ENCODE measurements around the gene GXYLT1.
"Not testable (repeated sequence)": the region's sequence is repeated elsewhere in the genome, so short reads cannot be mapped to it uniquely, and the experiment has no call there.

GXYLT1 gene, protein sequence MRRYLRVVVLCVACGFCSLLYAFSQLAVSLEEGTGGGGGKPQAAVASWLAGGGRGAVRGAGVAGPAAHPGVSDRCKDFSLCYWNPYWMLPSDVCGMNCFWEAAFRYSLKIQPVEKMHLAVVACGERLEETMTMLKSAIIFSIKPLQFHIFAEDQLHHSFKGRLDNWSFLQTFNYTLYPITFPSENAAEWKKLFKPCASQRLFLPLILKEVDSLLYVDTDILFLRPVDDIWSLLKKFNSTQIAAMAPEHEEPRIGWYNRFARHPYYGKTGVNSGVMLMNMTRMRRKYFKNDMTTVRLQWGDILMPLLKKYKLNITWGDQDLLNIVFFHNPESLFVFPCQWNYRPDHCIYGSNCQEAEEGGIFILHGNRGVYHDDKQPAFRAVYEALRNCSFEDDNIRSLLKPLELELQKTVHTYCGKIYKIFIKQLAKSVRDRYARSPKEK

DNA sequence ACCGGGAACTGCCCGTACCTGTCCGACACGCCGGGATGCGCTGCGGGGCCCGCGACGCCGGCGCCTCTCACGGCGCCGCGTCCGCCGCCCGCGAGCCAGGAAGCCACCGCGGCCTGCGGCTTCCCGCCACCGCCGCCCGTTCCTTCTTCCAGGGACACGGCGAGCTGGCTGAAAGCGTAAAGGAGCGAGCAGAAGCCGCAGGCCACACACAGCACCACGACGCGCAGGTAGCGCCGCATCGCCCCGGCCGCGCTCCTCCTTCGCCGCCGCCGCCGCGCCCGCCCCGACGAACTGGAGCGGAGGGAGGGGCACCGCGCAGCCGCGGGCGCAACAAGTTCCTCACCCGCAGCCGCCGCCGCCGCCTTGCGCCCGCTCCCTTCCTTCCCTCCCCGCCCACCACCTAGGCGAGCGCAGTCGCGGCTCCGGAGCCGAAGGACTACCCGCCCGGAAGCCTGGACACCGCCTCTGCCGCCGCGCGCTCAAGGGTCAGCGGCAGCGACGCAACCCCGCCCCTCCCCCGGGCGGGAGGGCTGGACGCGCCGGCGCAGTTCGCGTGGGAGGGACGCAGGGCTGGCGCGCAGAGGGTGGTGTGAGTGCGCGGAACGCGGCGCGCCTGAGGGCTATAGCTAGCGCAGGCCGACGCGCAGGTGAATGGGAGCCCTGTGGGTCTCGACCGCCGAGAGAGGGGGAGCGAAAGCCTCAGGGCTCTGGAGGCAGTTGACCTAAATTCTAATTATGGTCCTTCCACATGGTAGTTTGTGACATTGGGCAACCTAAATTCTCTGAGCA, at the start of gene GXYLT1:
Gene GXYLT1 (minus strand): TSS at position 467 of the 789 bp plus-strand sequence. CDS start 228 bp downstream, at position 239.
- peak; percentile 79 for DNase-seq

DNA sequence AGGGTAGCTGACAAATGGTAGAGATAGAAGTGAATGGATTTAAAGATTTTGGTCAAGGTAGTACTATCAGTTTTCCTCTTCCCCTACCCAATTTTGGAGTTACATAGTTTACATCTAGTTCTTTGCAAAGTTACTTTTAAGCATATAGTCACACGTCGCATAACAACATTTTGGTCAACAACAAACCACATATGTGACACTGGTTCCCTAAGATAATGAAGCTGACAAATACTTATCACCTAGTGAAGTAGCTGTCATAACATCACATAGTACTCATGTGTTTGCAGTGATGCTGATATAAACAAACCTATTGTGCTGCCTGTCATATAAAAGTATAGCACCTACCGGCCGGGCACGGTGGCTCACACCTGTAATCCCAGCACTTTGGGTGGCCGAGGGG, 48.0 kb upstream of the GXYLT1 start:
- DNase-seq, result no peak

DNA sequence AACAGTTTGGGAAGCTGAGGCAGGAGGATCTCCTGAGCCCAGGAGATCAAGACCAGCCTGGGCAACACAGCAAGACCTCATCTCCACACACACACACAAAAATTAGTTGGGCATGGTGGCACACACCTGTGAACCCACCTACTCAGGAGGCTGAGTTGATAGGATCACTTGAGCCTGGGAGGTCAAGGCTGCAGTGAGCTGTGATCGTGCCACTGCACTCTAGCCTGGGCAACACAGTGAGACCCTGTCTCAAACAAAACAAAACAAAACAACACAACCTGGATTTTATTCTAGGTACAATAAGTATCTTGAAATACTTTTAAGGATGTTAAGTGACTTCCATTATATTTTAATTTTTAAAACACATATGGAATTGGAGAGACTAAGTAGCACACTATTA, 47.6 kb upstream of the GXYLT1 start:
- DNase-seq, result no peak

DNA sequence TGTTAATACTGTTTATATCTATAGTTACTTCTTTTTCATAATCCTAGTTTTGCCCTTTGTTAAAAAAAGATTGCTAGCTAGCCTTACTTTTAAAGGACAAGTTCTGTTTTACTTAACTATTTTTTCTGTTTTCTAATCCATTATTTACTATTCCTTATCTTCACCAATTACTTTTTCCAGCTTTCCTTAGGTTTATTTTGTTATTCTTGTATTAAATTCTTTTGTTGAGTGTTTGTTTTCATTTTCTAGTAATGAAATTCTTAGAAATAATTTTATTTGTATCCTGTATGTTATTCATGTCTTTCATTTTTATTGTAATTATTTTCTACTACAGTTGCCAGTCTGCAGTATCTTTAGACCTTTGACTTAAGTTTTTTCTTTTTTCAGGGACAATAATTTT, 45.7 kb upstream of the GXYLT1 start:
- DNase-seq, result no peak

DNA sequence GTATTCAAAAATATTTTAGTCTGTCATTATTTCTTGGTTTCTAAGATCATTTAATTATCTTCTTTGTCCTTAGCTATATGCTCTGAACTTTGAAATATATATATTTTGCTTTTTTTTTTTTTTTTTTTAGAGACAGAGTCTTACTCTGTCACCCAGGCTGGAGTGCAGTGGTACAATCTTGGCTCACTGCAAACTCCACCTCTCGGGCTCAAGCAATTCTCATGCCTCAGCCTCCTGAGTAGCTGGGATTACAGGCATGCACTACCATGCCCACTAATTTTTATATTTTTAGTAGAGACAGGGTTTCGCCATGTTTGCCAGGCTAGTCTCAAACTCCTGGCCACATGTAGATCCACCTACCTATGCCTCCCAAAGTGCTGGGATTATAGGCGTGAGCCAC, 43.6 kb upstream of the GXYLT1 start:
- not testable (repeated sequence) for DNase-seq

DNA sequence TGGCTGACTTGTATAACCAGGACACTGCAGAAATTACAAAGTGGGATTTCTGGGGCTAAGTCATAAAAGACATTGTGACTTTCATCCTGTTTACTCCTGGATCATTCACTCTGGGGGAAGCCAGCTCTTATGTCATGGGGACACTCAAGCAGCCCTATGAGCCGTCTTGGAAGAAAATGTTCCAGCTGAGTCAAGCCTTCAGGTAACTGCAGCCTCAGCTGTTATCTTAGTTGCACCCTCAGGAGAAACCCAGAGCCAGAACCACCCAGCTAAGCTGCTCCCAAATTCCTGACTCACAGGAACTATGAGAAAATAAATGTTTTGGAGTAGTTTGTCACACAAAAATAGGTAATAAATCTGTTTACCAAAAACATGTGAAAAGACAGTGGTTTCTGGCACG, 43.1 kb upstream of the GXYLT1 start:
- DNase-seq, result no peak

DNA sequence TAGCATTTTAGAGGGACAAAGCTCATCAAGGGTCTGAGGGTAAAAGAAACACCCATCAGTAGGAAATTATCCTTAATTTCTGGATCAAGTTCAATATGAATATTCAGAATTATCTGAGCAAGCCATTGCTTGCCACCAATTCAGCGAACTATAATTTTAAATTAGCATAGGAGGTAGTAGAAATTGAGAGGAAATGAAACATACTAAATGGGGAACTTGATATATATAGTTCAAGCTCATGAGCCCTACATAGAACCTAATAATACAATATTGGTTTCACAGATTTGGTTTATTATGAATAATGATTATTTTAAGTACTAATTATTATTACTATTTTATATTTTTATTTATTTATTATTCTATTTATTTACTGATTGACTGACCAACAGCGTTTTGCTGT, 42.1 kb upstream of the GXYLT1 start:
- DNase-seq, result no peak

DNA sequence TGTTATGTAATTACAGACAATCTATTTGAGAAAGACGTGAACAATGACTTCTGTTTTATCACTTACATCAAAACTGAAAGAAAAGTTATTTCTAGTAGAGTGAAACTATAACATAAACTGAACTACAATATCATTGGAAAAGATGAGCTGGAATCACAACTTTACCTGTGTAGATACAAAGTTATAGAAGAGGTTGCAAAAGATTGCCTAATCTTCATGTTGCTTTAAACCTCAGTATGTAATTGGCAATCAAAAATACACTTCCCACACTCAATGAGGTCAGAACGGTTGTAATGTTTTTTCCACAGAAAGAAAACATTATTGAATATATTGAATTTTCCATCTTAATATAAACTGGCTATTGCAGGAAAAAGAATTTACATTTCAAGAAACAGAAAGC, 37.7 kb upstream of the GXYLT1 start:
- no peak for DNase-seq

DNA sequence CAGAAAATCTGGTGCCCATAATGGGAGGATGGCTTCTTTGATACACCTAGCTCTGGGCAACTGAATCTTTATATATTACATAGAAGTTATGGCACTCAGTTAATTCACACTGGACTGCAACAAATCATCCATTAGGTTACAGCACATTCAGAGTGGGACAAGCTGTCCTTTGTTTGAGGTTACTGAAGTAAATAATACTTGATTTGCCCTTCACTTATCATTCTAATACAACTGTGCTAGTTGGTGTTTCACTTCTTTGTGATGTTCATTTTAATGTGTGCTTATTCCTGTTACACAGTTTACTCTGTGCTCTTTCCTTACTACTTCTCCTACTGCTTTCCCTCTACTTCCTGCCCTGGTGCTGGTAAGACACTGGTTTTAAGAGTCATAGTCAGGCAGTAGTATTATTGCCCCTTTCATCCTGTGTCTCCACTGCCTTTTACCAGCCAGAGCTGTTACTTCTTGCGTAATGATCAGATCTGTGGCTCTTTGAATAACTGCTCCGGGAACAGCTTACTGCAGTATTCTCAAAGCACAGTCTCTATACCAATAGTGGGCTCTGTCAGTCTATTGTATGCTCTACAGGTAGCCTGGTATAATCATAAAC, 36.4 kb upstream of the GXYLT1 start:
- no peak for DNase-seq

DNA sequence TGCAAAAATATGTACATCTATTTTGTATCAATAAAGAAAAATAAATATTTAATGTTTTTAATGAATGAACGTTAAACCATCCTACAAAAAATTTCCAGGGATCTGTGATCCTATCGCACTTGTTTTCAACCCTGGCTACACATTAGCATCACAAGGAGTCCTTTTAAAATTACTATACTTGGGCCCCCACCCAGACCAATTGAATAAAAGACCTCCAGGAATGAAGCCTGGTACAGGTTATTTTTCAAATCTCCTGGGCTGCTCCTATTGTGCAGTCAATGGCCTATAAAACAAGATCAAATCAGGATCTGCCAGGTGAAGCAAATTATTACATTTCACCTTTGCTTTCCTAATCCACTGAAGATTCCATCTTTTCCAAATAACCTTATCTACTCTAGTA, 33.4 kb upstream of the GXYLT1 start:
- DNase-seq, result no peak

DNA sequence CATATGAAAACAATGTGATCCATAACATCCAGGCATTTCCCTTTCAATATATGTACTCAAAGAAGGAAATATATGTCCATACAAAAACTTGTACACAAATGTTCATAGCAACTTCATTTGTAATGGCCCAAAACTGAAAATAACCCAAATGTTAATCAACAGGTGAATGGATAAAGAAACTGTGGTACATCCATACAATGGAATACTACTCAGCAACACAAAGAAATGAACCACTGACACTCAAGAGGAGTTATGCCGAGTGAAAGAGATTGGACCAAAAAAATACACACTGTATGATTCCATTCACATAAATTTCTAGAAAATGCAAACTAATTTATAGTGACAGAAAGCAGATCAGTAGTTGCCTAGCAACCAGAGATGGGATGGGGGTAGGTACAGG, 30.3 kb upstream of the GXYLT1 start:
- no peak for DNase-seq

DNA sequence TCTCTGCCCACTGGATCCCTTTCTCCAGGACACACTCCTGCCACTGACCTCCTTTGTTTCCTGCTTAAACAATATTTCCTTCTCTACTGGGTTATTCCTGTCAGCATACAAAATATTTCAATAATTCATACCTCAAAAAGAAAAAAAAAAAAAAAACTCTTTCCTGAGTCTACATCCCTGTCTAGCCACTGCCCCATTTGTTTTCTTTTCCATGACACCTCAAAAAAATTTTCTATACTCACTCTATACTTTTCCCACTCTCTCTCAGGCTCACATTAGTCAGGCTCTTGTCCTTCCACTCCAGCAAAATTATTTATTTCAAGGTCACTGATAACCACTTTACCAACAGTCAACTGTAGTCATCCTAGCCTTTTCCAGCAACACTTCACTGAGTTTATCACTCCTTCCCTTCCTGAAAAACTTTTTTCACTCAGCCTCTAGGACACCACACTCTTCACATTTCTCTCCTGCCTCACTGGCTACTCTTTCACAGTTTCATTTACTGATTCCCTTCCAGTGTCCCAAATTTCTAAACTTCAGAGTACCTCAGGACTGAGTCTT, 29.4 kb upstream of the GXYLT1 start:
- DNase-seq, result no peak

DNA sequence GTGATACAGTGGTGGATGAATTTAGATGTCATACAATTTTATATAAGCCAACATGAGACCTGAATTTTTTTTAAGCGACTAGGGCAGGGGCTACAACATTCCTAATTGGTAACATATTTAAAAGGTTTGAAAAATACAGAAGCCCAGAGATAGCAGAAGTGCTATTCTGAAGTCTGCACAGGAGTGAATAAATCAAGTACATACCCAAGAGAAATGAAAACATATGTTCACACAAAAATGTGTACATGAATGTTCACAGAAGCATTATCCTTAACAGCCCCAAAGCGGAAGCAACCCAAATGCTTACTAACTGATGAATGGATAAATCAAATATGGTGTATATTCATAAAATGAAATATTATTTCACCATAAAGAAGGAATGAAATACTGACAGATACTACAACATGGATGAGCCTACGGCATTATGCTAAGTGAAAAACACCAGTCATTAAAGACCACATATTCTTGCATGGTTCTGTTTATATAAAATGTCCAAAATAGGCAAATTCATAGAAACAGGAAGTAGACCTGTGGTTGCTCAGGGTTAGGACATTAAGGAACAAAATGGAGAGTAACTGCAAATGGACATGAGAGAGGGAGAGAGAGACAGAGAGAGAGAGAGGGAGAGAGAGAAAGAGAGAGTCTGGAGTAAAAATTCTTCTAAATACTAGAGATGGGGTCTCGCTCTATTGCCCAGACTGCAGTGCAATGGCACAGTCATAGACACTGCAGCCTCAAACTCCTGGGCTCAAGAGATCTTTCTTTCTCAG, 28.0 kb upstream of the GXYLT1 start:
- no peak for DNase-seq

DNA sequence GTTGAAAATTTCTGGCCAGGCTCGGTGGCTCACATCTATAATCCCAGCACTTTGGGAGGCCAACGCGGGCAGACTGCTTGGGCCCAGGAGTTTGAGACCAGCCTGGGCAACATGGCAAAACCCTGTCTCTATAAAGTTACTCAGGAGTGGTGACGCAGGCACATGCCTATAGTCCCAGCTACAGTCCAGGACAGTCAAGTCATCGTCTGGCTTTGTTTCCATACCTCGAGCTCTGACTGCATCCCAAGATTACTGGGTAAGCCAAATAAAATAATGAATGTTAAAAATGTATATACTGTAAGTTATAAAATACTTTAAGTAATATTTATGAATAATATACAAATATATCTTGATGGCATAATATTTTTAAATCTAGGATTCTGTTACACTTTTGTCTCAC, 23.0 kb upstream of the GXYLT1 start:
- no peak for DNase-seq

DNA sequence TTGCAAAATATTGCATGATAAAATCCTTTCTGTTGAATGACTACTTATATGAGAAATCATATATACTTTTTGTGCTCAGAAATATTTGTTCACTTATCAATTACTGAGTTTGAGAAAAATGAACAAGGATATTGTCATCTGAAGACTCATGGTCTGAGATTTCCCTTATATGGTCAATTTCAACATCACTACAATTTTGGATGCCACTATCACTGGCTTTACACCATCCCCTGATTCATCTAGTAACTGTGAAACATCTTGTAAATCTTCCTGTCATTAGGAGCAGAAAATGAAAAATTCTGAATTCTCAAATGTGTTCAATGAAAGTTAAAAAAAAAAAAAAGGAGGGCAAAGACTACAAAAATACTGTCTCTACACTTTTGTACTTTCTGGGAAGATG, 21.8 kb upstream of the GXYLT1 start:
- no peak for DNase-seq

DNA sequence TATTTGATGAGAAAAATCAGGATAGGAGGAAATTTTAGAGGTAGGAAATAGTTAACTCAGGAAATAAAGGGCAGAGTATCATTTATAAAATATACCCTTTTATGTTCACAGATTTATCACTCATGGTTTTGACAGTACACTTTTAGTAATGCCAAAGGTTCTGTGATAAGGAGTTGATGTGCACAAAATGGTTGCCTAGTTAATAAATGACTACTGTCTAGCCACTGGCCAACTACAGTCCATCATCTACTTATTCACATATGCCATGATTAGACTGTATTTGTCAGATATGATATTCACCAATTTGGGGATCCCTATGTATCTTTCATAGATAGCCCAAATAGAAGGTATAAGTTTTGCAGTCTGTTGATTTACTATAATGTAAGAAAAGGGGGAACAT, 19.2 kb upstream of the GXYLT1 start:
- DNase-seq, result no peak

DNA sequence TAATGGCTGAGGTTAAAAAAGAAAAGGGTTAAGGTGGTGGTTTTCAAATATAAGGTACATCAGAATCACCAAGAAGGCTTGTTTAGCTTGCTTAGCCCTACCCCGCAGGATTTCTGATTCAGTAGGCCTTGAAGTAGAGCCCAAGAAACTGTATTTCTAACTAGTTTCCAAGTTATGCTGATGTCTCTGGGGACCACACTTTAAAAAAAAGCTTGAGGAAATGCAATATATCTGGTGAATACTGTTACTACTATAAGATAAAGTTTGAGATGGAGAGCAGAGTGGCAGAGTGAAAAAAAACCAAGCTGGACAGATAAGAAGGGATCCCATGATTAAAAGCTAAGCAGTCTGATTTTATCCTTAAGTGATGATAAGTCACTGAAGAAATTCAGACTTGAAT, 18.3 kb upstream of the GXYLT1 start:
- no peak for DNase-seq

DNA sequence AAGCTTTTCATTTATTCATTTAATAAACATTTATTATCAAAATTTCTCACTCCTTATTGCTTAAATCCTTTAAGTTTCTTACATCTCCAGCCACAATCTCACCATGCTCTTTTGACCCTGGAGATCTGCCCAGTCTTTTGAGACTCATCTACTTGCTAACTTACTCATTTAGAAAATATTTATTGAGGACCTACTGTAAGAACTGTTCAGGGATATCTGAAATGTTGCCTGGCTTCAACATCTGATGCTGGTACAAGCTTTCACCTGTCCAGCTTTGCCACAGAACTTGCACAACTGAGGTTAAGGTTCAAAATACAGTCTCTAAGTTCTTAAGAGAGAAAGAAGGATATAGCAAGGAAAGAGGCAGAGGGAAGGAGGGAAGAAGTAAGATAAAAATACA, 17.5 kb upstream of the GXYLT1 start:
- no peak for DNase-seq

DNA sequence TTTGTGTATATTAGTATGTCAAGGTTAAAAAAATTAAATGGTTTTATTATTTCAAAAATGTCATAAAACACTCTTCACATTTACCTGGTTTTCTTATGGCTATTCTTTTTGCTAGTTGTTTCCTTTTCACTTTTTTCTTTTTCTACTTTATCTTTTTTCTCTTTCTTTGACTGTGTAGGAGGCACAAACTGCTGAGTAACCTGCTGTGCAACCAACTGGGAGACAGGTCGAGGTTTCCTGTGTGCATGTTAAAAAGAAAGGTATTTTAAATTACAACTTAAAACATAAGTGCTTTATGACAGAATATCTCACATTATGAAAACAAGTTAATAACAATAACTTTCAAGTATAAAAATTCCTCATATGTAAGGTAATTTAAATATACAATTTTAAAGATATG, 16.9 kb upstream of the GXYLT1 start:
- no peak for DNase-seq

DNA sequence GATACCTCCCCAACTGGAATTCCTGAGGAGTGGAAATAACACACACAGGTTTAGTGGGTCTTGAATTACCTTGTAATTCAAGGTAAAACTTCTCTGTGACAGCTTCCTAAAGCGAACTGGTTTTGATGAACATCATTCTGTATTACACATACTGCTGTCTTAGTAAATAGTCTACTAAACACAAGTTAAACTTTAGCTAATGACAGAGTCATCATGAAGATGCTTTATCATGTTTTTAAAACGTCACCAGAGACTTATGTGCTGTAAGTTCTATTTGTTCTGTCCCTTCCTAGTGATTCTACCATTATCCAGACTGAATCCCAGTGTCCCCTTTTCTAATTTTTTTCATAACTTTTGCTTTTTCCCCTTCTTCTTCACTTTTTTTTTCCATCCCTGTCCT, 11.6 kb upstream of the GXYLT1 start:
- no peak for DNase-seq

DNA sequence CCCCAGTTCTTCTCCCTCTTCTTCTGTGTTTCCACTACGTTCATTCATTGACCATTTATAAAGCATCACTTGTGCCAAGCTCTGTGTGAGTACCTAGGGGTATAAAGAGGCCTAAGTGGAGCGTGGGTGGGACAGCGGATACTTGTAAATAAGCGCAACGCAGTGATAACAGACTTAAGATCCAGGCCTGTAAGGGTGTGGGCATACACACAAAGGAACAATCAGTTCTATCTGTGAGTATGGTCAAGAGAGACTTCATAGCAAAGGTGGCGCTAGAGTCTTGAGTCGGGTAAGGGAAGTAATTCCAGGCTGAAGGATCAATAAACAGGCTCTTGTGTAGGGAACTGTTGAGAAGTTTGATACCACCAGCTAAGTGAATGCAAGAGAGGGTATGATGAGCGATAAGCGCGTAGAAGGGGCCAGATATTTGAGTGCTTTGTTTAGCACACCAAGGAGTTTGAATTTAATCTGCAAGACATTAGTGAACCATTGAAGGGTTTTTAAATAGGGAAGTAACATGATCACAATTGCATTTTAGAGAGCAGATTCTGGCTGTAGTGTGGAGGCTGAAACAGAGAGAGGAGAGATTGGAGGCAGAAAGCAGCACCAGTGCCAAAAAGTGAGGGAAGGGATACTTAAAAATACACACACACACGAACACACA, 1.0 kb upstream of the GXYLT1 start:
- DNase-seq, result no peak

DNA sequence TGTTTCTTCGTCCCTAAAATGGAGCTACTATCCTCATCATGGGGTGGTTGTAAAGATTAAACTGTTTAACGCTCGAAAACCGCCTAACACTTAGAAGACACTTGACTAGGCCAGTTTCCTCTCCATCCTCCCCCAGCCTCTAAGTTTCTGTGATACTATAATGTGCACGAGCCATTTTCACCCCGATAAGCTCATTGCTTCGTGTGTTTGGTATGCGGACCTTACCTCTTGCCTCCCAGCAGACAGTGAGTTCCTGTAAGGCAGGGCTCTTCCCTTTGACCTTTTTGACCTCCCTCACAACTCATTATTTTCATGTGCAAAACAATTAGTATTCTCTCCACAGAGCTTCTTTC, 499 bp upstream of the GXYLT1 start:
- DNase-seq, result no peak

DNA sequence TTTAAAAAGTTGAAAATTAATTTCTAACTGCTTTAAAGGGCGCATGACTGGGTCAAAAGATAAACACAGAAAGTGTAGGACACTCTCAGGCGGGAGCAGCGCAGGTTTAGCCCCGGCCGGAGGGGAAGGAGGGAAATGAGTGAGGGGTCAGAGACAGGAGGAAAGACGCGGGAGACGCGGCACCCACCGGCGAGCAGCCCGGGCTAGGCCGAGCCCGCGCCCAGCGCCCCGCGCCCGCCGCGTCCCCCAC, 591 bp downstream of the GXYLT1 start:
- DNase-seq, result no peak
